Heart right ventricle (tissue), 16 donors: ENCODE measurements around the gene OR1S2. TPM values are rescaled to one million over a fixed set of nuclear protein-coding genes. Genes with fewer than 3 reads are reported as not detected.
"Not testable (repeated sequence)": the region's sequence is repeated elsewhere in the genome, so short reads cannot be mapped to it uniquely, and the experiment has no call there.

Source experiments
- ATAC-seq, 8 donors: fragments of 200-7000 bp; cut with Tn5 transposase; one replicate each; pipeline ENCODE4 v1.9.1; 2020; ENCODE audit warnings: mild to moderate bottlenecking in 8 of 8, moderate library complexity in 8 of 8, moderate number of reproducible peaks in 1 of 8
- DNase-seq, 2 donors: peaks; one replicate each; pipeline ENCODE4 v3.0.0-alpha.2; 2020
- H3K27ac ChIP-seq, 10 donors: fragments of 200-600 bp; sonication (generic) in 2 of 10; one replicate each; pipeline versions ENCODE4 v1.5.0 to v1.8.0; 2020 to 2022; ENCODE audit warnings: mild to moderate bottlenecking in 3 of 10
- H3K27me3 ChIP-seq, 7 donors: fragments of 200-600 bp; one replicate each; pipeline ENCODE4 v1.8.0; 2021 to 2022; ENCODE audit warnings: mild to moderate bottlenecking in 2 of 7
- H3K36me3 ChIP-seq, 9 donors: fragments of 200-600 bp; sonication (generic) in 1 of 9; one replicate each; pipeline versions ENCODE4 v1.5.0 to v1.8.0; 2020 to 2022; ENCODE audit warnings: mild to moderate bottlenecking in 2 of 9
- H3K4me1 ChIP-seq, 9 donors: fragments of 200-600 bp; sonication (generic) in 1 of 9; one replicate each; pipeline versions ENCODE4 v1.5.0 to v1.8.0; 2020 to 2022; ENCODE audit warnings: mild to moderate bottlenecking in 4 of 9
- H3K4me3 ChIP-seq, 10 donors: fragments of 200-600 bp; sonication (generic) in 2 of 10; one replicate each; pipeline versions ENCODE4 v1.5.0 to v1.8.0; 2020 to 2022; ENCODE audit warnings: mild to moderate bottlenecking in 7 of 10, moderate library complexity in 2 of 10
- H3K9me3 ChIP-seq, 11 donors: fragments of 200-600 bp in 10 of 11; sonication (generic) in 2 of 11; one replicate each; pipeline versions ENCODE4 v1.5.0 to v1.8.0; 2013 to 2022; ENCODE audit warnings: mild to moderate bottlenecking in 2 of 11, control low read depth in 1 of 11, moderate library complexity in 1 of 11
- CTCF ChIP-seq, 9 donors: fragments of 200-600 bp; sonication (generic) in 2 of 9; IDR thresholded peaks; one replicate each; pipeline versions ENCODE4 v1.5.0 to v1.8.0; 2021 to 2022; ENCODE audit warnings: antibody characterized with exemption in 9 of 9, mild to moderate bottlenecking in 5 of 9, moderate library complexity in 1 of 9
- WGBS, 2 donors: extraction: QIAGEN DNeasy Blood & Tissue Kit; methylation state at CpG; one replicate each; pipeline ENCODE4 v1.1.7; 2013; ENCODE audit warnings: inconsistent platforms in 1 of 2; 5-methylcytosine and 5-hydroxymethylcytosine counted together
- intact Hi-C, 10 donors: fragments of 100-400 bp; cut with DNase I; formaldehyde crosslinking; loops; one replicate each; pipeline versions ENCODE4 v1.11.1 to v1.14.2; 2022
- polyA plus RNA-seq, 2 donors: library from polyadenylated mRNA; stranded (reverse); fragments of 200-250 nt; gene quantifications; one replicate each; pipeline ENCODE4 v1.2.3, GENCODE V29; 2013
- total RNA-seq, 10 donors: library from RNA; stranded (reverse); fragmentation: NEBNext Ultra II Directional in 3 of 10; extraction: Animal tissue kit (Norgen Biotek cat#: 25700) in 3 of 10; gene quantifications; one replicate each; pipeline versions ENCODE4 v1.2.1 to v1.2.4, GENCODE V29; 2021 to 2023
- donor health status: Arrhythmogenic right ventricular cardiomyopathy.
- donor health status: ischemic (EF 13 %, LVEDD 7.1; RV severe dilation, severe dysfunction).
- donor health status: healthy with polysubstance abuse.
- donor health status: DM: no; HTN: yes; CAD: no.
- donor health status: DM: no; HTN: no; CAD: no.
- donor health status: ischemic (EF 25% LVEDD 6.9; RV normal size, moderate dysfunction).
- donor health status: ischemic (EF 25% LVEDD 5.7; RV mildly dilated, moderate dysfunction).
- donor health status: healthy.
- donor health status: DM: yes; HTN: yes; CAD: no.
- donor health status: Ischemic cardiomyopathy.
- donor health status: ischemic (EF 35%, LVEDD 5.7; RV mildly dilated, moderate dysfunction).
- donor health status: nonischemic (EF 11% LVEDD 7.7; RV severe dilation, severe dysfunction).
- donor health status: DM: yes; HTN: yes; CAD: no.
- donor health status: PGD.
- donor health status: ischemic (EF 29% LVEDD 5.4; RV normal size, mild dysfunction).
- donor health status: nonischemic (EF 23%, LVEDD 6.1; RV moderate dilation, normal function).

OR1S2 gene
- total and polyA plus RNA-seq, 12 donors, result not detected

GRCh38 chr11:58216476-58216875, 12.5 kb upstream of the OR1S2 start:
- no peak for DNase-seq
- Histone ChIP-seq H3K27ac (no peak overlapping the region), H3K4me3 (no peak overlapping the region), H3K4me1 (no peaks in the 10 kb centered on the region), H3K27me3 (no peaks in the 10 kb centered on the region), H3K9me3 (no peaks in the 10 kb centered on the region), H3K36me3 (no peaks in the 10 kb centered on the region)
- no peak for TF ChIP-seq CTCF (IDR thresholded peaks at IDR 0.05)
- ATAC-seq, result no peak
- intact Hi-C loops, result no loop called here

GRCh38 chr11:58212420-58212819, 8.5 kb upstream of the OR1S2 start, which contains the start of gene OR1S1:
TSS of gene OR1S1 (plus strand) at chr11:58212720.
- ATAC-seq, H3K4me3 ChIP-seq, H3K4me1 ChIP-seq, H3K27me3 ChIP-seq, DNase-seq, H3K9me3 ChIP-seq, H3K36me3 ChIP-seq, intact Hi-C loops, H3K27ac ChIP-seq: not testable (repeated sequence)
- WGBS, 2 donors, result 76 to 87% methylated on average over 2 of the region's 2 CpGs

- Histone ChIP-seq H3K27ac (no peak overlapping the region), H3K36me3 (no peaks in the 10 kb centered on the region), H3K4me1 (no peaks in the 10 kb centered on the region), H3K4me3 (no peak overlapping the region), H3K27me3 (no peaks in the 10 kb centered on the region), H3K9me3 (peaks cover 0 to 27% (median 9%) of the 10 kb centered on the region in 11 donors)
- DNase-seq, result no peak
- 57 to 62% methylated on average over 1 of the region's 1 CpG for WGBS, 2 donors
- TF ChIP-seq CTCF (IDR thresholded peaks at IDR 0.05), result no peak
- intact Hi-C loops, result no loop called here
- ATAC-seq, result no peak
Measured at GRCh38 chr11:58199271-58199670, 4.7 kb downstream of the OR1S2 start.

- no peaks in the 10 kb centered on the region for H3K36me3 ChIP-seq
- no peak overlapping the region for H3K4me3 ChIP-seq
- peaks cover 0 to 28% (median 9%) of the 10 kb centered on the region in 11 donors for H3K9me3 ChIP-seq
- no peak for TF ChIP-seq CTCF (IDR thresholded peaks at IDR 0.05)
- ATAC-seq (no peak), DNase-seq (no peak)
- intact Hi-C loops, result no loop called here
- WGBS, 2 donors, result 84 to 85% methylated on average over 2 of the region's 2 CpGs
- H3K27ac ChIP-seq, result no peak overlapping the region
- no peaks in the 10 kb centered on the region for H3K27me3 ChIP-seq
- H3K4me1 ChIP-seq, result no peaks in the 10 kb centered on the region
Measured at GRCh38 chr11:58195939-58196338, 8.0 kb downstream of the OR1S2 start.

GRCh38 chr11:58193391-58193790, 10.6 kb downstream of the OR1S2 start:
- Histone ChIP-seq H3K27ac (no peak overlapping the region), H3K9me3 (peaks cover 0 to 28% (median 9%) of the 10 kb centered on the region in 11 donors), H3K4me3 (no peak overlapping the region), H3K36me3 (no peaks in the 10 kb centered on the region), H3K4me1 (peaks cover 0 to 5% (median 0%) of the 10 kb centered on the region in 9 donors), H3K27me3 (no peaks in the 10 kb centered on the region)
- no peak for TF ChIP-seq CTCF (IDR thresholded peaks at IDR 0.05)
- intact Hi-C loops, result no loop called here
- no peak for ATAC-seq
- DNase-seq, result no peak
